Measurements from ENCODE around the gene MRFAP1L1. TPM values are rescaled to one million over a fixed set of nuclear protein-coding genes. Genes with fewer than 3 reads are reported as not detected.

Gene MRFAP1L1
- total RNA-seq, 2 experiments from 2014 or later = 37.0 to 38.6 TPM

DNA sequence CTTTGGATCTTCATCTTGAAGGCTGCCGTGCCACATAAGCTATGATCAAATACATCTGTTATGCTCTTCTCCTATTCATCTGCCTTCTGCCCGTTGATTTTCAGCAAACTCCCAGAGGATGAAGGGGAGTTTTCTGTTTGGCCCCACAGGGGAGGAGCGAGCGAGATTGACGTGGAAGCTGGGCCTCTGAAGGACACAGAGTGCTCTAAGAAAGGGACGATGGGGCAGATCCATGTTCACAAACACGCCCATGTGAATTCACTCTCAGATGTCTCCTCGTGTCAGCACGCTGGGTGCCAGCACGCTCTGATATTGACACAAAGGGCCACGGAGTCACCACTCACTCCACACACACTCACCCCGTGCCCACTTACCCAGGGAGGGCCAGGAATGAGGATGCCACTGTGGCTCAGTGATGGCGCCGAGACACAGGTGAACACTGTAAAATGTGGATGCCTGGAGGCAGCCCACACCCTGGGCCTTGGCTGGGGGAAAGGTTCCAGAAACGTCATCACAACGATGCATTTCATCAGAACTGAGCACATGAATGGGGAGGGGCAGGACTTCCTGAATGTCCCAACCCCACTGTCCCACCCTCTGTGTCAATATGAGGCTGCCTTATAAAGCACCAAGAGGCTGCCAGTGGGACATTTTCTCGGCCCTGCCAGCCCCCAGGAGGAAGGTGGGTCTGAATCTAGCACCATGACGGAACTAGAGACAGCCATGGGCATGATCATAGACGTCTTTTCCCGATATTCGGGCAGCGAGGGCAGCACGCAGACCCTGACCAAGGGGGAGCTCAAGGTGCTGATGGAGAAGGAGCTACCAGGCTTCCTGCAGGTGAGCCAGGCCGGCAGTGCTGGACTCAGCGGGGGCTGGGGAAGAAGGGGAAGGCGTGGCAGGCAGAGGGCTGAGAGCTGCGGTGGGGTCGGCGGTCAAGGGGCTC is 16.2 kb downstream of the MRFAP1L1 start, which contains the start of gene S100P:
S100P (plus strand) TSS at position 648 of the 946 bp plus-strand sequence; CDS start at position 703, 55 bp downstream.
- H3K27me3 Mint-ChIP-seq (ENCODE audit: low read depth) = no peaks in the 10 kb centered on the region
- no peak for DNase-seq
- peaks cover 86% of the 10 kb centered on the region for H3K4me1 Mint-ChIP-seq (ENCODE audit: low read depth)
- peak within 1 kb of the TSS; percentile 96 for H3K27ac Mint-ChIP-seq
- peak within 1 kb of the TSS; percentile 68 for H3K4me3 Mint-ChIP-seq
- intact Hi-C loops (cut with micrococcal nuclease) = no loop called here
- H3K9me3 Mint-ChIP-seq = no peaks in the 10 kb centered on the region
- no peaks in the 10 kb centered on the region for H3K36me3 Mint-ChIP-seq (ENCODE audit: low read depth)
- CTCF ChIA-PET = interaction anchor here (0.6 to 4.1 kb wide), 5 partner anchors 8 to 55 kb away, joined by 3 to 25 read pairs (median 3); no protein-coding TSS in a partner anchor

DNA sequence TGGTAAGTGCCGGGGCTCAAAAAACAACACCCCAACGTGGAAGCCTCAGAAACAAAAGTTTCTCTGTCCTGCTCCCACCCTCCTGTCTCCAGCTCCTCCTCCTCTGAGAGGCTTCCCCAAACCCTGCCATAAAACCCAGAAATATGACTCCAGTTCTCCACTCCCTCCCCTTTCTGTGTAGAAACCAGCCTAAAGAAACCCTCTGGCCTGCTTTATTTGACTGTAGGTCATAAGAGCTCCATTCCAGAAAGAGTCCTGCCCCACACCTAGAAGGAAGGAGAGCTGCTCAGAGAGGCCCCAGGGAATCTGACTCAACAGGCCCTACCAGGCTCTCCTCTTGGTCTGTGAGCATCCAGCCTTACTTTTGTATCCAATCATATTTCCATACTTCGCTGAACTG is 16.9 kb downstream of the MRFAP1L1 start:
- peaks cover 86% of the 10 kb centered on the region for H3K4me1 Mint-ChIP-seq (ENCODE audit: low read depth)
- H3K27me3 Mint-ChIP-seq (ENCODE audit: low read depth) = no peaks in the 10 kb centered on the region
- DNase-seq = no peak
- no peaks in the 10 kb centered on the region for H3K9me3 Mint-ChIP-seq
- peak overlapping the region; percentile 63 for H3K27ac Mint-ChIP-seq
- intact Hi-C loops (cut with micrococcal nuclease) = no loop called here
- peak overlapping the region; percentile 4 for H3K4me3 Mint-ChIP-seq
- H3K36me3 Mint-ChIP-seq (ENCODE audit: low read depth) = no peaks in the 10 kb centered on the region
- CTCF ChIA-PET = interaction anchor here (0.8 to 4.1 kb wide), 2 partner anchors 9 to 11 kb away, joined by 3 to 12 read pairs; no protein-coding TSS in a partner anchor

GRCh38 chr4:6692379-6692778 is 17.3 kb downstream of the MRFAP1L1 start:
- intact Hi-C loops (cut with micrococcal nuclease) = no loop called here
- CTCF ChIA-PET = interaction anchor here (0.8 to 3.7 kb wide), 3 partner anchors 9 to 17 kb away, joined by 3 to 33 read pairs (median 18); a partner anchor contains a TSS
- H3K36me3 Mint-ChIP-seq (ENCODE audit: low read depth) = no peaks in the 10 kb centered on the region
- no peak overlapping the region for H3K27ac Mint-ChIP-seq
- no peaks in the 10 kb centered on the region for H3K27me3 Mint-ChIP-seq (ENCODE audit: low read depth)
- H3K9me3 Mint-ChIP-seq = no peaks in the 10 kb centered on the region
- peaks cover 87% of the 10 kb centered on the region for H3K4me1 Mint-ChIP-seq (ENCODE audit: low read depth)
- DNase-seq = no peak
- H3K4me3 Mint-ChIP-seq = no peak overlapping the region

DNA sequence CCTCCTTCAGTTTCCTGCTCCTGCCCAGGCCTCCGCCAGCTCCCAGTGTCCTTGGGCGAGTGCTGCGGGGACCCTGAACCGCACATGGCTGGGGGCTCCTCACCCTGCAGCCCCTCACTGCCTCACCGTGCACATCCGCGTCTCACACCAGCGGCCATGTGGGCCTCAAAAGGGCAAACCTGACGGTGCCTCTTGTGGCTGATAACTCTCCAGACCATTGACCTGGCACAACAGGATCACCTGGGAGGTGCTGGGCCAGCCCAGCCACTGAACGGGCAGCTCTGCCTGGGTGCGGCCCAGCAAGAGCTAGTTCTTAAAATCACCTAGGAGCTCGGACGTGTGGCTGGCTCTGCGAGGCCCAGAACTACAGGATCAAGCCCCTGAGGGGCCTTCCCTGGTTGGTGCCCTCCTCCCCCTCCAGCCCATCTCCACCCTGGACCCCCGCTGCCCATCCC is 20.1 kb downstream of the MRFAP1L1 start:
- Mint-ChIP-seq H3K27ac (peak overlapping the region; percentile 18), H3K4me3 (peak overlapping the region; percentile 9), H3K4me1 (ENCODE audit: low read depth) (peaks cover 66% of the 10 kb centered on the region), H3K9me3 (no peaks in the 10 kb centered on the region), H3K27me3 (ENCODE audit: low read depth) (no peaks in the 10 kb centered on the region), H3K36me3 (ENCODE audit: low read depth) (no peaks in the 10 kb centered on the region)
- intact Hi-C loops (cut with micrococcal nuclease) = loop anchor here (1.0 to 2.0 kb wide), 2 partner anchors 15 to 19 kb away; partner anchors contain the start of gene MRFAP1L1
- CTCF ChIA-PET = interaction anchor here (0.8 to 3.7 kb wide), 6 partner anchors 9 to 381 kb away, joined by 3 to 33 read pairs (median 8); a partner anchor contains a TSS
- no peak for DNase-seq

DNA sequence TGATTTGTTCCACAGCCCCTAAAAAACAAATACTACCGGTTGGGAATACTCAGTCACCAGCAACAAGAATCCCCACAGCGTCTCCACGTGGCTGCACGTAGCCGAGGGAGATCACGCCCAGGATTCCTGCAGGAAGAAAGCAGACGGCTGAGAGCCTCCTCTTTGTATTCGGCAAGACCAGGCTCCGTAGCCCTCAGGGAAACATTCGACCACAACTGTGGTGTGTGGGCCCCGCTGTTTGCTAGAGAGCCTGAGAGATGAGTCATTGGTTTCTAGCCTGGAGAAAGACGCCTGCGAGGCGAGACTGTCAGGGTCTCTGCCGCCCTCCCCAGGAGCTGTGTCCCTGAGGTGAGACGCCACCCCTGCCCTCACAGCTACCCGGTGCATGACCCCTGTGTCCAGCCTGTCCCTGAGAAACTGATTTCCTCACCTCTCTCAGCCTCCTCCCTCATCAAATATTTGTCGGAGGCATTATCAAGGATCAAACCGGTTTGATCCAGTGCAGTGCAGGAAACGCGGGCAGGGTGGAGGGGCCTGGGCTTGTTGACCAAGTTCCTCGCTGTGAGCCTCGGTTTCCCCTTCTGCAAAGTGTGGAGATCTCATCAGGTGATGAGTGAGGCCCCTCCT is 20.7 kb downstream of the MRFAP1L1 start:
- H3K27me3 Mint-ChIP-seq (ENCODE audit: low read depth) = no peaks in the 10 kb centered on the region
- CTCF ChIA-PET = interaction anchor here (3.1 to 3.7 kb wide), 3 partner anchors 11 to 14 kb away, joined by 13 to 33 read pairs (median 18); a partner anchor contains a TSS
- H3K36me3 Mint-ChIP-seq (ENCODE audit: low read depth) = no peaks in the 10 kb centered on the region
- H3K4me1 Mint-ChIP-seq (ENCODE audit: low read depth) = peaks cover 61% of the 10 kb centered on the region
- no peak overlapping the region for H3K27ac Mint-ChIP-seq
- peak; percentile 89 for DNase-seq
- intact Hi-C loops (cut with micrococcal nuclease) = loop anchor here (1.0 to 2.0 kb wide), 2 partner anchors 15 to 20 kb away; partner anchors contain the start of gene MRFAP1L1
- H3K9me3 Mint-ChIP-seq = no peaks in the 10 kb centered on the region
- peak overlapping the region; percentile 51 for H3K4me3 Mint-ChIP-seq

DNA sequence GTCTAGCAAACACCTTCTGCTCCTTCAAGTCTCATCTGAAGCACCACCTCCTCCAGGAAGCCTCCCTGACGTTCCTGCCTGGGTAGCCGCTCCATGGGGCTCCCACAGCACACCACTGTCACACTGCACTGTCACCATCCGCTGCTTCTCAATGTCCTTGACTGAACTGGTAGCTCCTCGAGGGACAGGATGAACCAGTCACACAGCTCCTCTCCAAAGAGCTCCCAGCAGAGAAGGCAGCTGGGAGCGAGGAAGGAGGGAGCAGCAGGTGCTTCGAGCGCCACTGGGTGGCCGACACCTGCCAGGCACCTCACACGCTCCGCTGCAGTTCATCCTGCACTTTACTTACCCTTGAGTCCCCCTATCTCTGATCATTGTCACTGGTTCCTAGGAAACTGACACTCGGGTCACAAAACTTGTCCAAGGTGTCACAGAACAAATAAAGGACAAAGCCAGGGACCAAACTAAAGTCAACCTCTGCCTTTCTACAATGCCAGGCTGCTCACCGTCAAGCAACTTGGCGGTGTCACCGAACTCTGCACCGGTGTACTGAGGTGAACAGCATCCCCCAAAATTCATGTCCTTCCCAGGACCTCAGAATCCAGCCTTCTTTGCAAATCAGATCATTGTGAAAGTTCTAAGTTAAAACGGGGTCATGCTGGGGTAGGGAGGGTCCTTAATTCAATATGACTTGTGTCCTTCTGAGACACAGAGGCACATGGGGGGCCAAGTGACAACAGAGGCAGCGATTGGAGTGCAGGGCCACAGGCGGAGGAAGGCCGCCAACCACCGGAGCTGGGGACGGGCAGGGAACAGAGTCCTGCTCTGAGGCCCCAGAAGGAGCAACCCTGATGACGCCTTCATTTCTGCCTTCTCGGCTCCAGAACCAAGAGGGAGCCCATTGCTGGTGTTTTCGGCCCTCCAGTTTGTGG is 21.5 kb downstream of the MRFAP1L1 start:
- Mint-ChIP-seq H3K4me3 (no peak overlapping the region), H3K27ac (no peak overlapping the region), H3K4me1 (ENCODE audit: low read depth) (peaks cover 53% of the 10 kb centered on the region), H3K9me3 (no peaks in the 10 kb centered on the region), H3K27me3 (ENCODE audit: low read depth) (no peaks in the 10 kb centered on the region), H3K36me3 (ENCODE audit: low read depth) (no peaks in the 10 kb centered on the region)
- intact Hi-C loops (cut with micrococcal nuclease) = loop anchor here (2.0 kb wide), 1 partner anchor 21 kb away; the partner anchor contains the start of gene MRFAP1L1
- DNase-seq = no peak
- CTCF ChIA-PET = interaction anchor here (0.6 to 3.7 kb wide), 6 partner anchors 9 to 32 kb away, joined by 3 to 33 read pairs (median 10); a partner anchor contains a TSS

- no peaks in the 10 kb centered on the region for H3K27me3 Mint-ChIP-seq (ENCODE audit: low read depth)
- H3K9me3 Mint-ChIP-seq = no peaks in the 10 kb centered on the region
- DNase-seq = no peak
- intact Hi-C loops (cut with micrococcal nuclease) = loop anchor here (1.0 kb wide), 1 partner anchor 9 kb away; no protein-coding TSS in a partner anchor
- peaks cover 40% of the 10 kb centered on the region for H3K4me1 Mint-ChIP-seq (ENCODE audit: low read depth)
- no peak overlapping the region for H3K4me3 Mint-ChIP-seq
- H3K36me3 Mint-ChIP-seq (ENCODE audit: low read depth) = no peaks in the 10 kb centered on the region
- CTCF ChIA-PET = interaction anchor here (1.5 kb wide), 1 partner anchor 11 kb away, joined by 6 read pairs; no protein-coding TSS in a partner anchor
- H3K27ac Mint-ChIP-seq = peak overlapping the region; percentile 24
Observed at GRCh38 chr4:6686104-6686787, 23.4 kb downstream of the MRFAP1L1 start.

GRCh38 chr4:6684656-6685055 is 25.0 kb downstream of the MRFAP1L1 start:
- H3K36me3 Mint-ChIP-seq (ENCODE audit: low read depth) = peaks cover 7% of the 10 kb centered on the region
- H3K4me1 Mint-ChIP-seq (ENCODE audit: low read depth) = peaks cover 24% of the 10 kb centered on the region
- no peak for DNase-seq
- intact Hi-C loops (cut with micrococcal nuclease) = no loop called here
- peaks cover 2% of the 10 kb centered on the region for H3K9me3 Mint-ChIP-seq
- CTCF ChIA-PET = interaction anchor here (1.3 to 1.4 kb wide), 2 partner anchors 9 to 10 kb away, joined by 5 read pairs; no protein-coding TSS in a partner anchor
- H3K27ac Mint-ChIP-seq = no peak overlapping the region
- no peak overlapping the region for H3K4me3 Mint-ChIP-seq
- no peaks in the 10 kb centered on the region for H3K27me3 Mint-ChIP-seq (ENCODE audit: low read depth)

DNA sequence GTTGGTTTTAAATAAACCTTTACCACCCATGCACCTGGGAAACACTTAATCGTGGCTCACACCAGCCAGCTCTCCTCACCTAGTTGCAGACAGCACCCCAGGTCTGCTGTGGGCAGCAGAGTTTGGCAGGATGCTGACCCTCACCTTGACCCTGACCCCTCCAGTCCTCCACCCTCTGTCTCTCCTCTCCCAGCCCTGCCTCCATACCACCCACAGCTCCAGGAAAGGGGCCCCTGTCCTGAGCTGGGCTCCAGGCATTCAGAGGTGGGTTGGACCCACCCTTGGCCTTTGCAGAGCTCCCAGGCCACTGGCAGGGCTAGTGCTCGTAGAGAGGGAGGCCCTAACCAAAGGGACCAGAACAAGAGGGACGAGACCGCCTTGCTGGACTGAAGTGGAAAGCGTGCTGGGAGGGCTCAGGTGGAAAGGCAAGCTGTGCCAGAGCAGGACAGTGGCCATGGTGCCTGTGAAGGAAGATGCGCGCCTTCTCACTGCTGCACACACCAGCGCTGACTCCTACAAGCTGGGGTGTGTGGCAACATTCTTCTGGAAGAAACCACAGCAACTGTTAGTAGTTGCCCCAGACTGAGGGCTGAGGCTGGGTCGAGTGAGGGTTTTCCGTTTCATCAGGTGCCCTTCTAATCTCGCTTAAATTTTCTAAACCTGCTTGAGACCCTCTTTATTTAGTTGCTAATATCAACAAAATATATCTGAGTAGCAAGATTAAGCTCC is 26.6 kb downstream of the MRFAP1L1 start:
- peaks cover 5% of the 10 kb centered on the region for H3K9me3 Mint-ChIP-seq
- H3K4me3 Mint-ChIP-seq = no peak overlapping the region
- intact Hi-C loops (cut with micrococcal nuclease) = no loop called here
- no peaks in the 10 kb centered on the region for H3K27me3 Mint-ChIP-seq (ENCODE audit: low read depth)
- no peak for DNase-seq
- peaks cover 20% of the 10 kb centered on the region for H3K4me1 Mint-ChIP-seq (ENCODE audit: low read depth)
- H3K36me3 Mint-ChIP-seq (ENCODE audit: low read depth) = peaks cover 21% of the 10 kb centered on the region
- no peak overlapping the region for H3K27ac Mint-ChIP-seq
- CTCF ChIA-PET = no interaction called here

GRCh38 chr4:6681191-6681590 is 28.5 kb downstream of the MRFAP1L1 start:
- Mint-ChIP-seq H3K27ac (no peak overlapping the region), H3K4me1 (ENCODE audit: low read depth) (peaks cover 29% of the 10 kb centered on the region)

More at GRCh38 chr4:6681191-6681590, 28.5 kb downstream of the MRFAP1L1 start:
- H3K4me3 Mint-ChIP-seq = no peak overlapping the region
- DNase-seq = no peak
- peaks cover 36% of the 10 kb centered on the region for H3K36me3 Mint-ChIP-seq (ENCODE audit: low read depth)
- H3K9me3 Mint-ChIP-seq = peaks cover 5% of the 10 kb centered on the region
- CTCF ChIA-PET = interaction anchor here (0.6 to 1.3 kb wide), 2 partner anchors 10 to 218 kb away, joined by 4 to 5 read pairs; no protein-coding TSS in a partner anchor
- intact Hi-C loops (cut with micrococcal nuclease) = no loop called here
- no peaks in the 10 kb centered on the region for H3K27me3 Mint-ChIP-seq (ENCODE audit: low read depth)

Data from activated naive CD4-positive, alpha-beta T cell treated with anti-CD3 and anti-CD28 coated beads for 36 hours (primary cell).